Endothelial cell of umbilical vein (primary cell): ENCODE data around the gene RER1. TPM values are rescaled to one million over a fixed set of nuclear protein-coding genes. Genes with fewer than 3 reads are reported as not detected.

Experiments
- BruUV-seq: library from RNA; stranded (reverse); fragments of 400-500 nt; replicated peaks from 2 replicates; lab custom pipeline; 2021; lab: Mats Ljungman, UMichigan
- CTCF ChIA-PET: fragments of 300-600, 350-600 bp; sonication (Branson Sonifier 250); formaldehyde crosslinking; loops from one replicate; lab custom pipeline; 2021; ENCODE audit warnings: antibody characterized with exemption, inconsistent platforms; lab: Charles Lee
- POLR2A ChIA-PET: fragments of 300-600, 350-600 bp; sonication (Branson Sonifier 250); formaldehyde crosslinking; loops from one replicate; lab custom pipeline; 2021; ENCODE audit warnings: antibody characterized with exemption, inconsistent platforms; lab: Charles Lee
- DNase-seq: peaks from one replicate; pipeline ENCODE4 v3.0.0-alpha.2; 2011; ENCODE audit warnings: low read depth, low spot score
- FAIRE-seq: peaks from 2 replicates; lab custom pipeline; 2011; peaks lifted over from hg19 to GRCh38; lab: Jason Lieb, UNC
- H2AFZ ChIP-seq: 2 replicates; pipeline ENCODE4 v1.6.0; 2012; ENCODE audit warnings: low read depth, low read length, control low read depth, inconsistent platforms
- H3K27ac ChIP-seq: 2 replicates; pipeline ENCODE4 v1.5.1; 2011; ENCODE audit warnings: low read depth, mild to moderate bottlenecking, control low read depth, low read length, moderate library complexity; ENCODE audit not compliant: insufficient read depth
- H3K27me3 ChIP-seq, 2 experiments: 2 replicates each; pipeline versions ENCODE4 v1.6.0 to v1.6.1; 2011; ENCODE audit warnings: low read length in 2 of 2, mixed read lengths in 1 of 2; ENCODE audit not compliant: control insufficient read depth in 2 of 2, insufficient read depth in 2 of 2
- H3K36me3 ChIP-seq, 2 experiments: 2 replicates in 1 of 2; 3 replicates in 1 of 2; pipeline ENCODE4 v1.5.1; 2011; ENCODE audit warnings: low read length in 2 of 2, mild to moderate bottlenecking in 1 of 2, moderate library complexity in 1 of 2; ENCODE audit not compliant: control insufficient read depth in 2 of 2, insufficient read depth in 2 of 2; ENCODE audit errors: extremely low read depth in 1 of 2
- H3K4me1 ChIP-seq: 3 replicates; pipeline ENCODE4 v1.5.1; 2011; ENCODE audit warnings: mild to moderate bottlenecking, low read length; ENCODE audit not compliant: control insufficient read depth, insufficient read depth; ENCODE audit errors: extremely low read depth
- H3K4me2 ChIP-seq: 2 replicates; pipeline ENCODE4 v1.6.1; 2011; ENCODE audit warnings: low read length, control low read depth, mixed read lengths; ENCODE audit not compliant: insufficient read depth
- H3K4me3 ChIP-seq, 3 experiments: fragments of 200-600 bp in 1 of 3; sonication (generic), shearing (Covaris generic) in 1 of 3; replicated peaks in 1 of 3; 2 replicates each; pipeline ENCODE4 v1.5.1; 2011 to 2016; ENCODE audit warnings: control low read depth in 3 of 3, low read length in 3 of 3, mild to moderate bottlenecking in 2 of 3, inconsistent platforms in 1 of 3, low read depth in 1 of 3, moderate library complexity in 1 of 3; ENCODE audit not compliant: insufficient read depth in 1 of 3
- H3K79me2 ChIP-seq: 2 replicates; pipeline ENCODE4 v1.6.0; 2012; ENCODE audit warnings: low read length, inconsistent platforms; ENCODE audit not compliant: control insufficient read depth, insufficient read depth
- H3K9ac ChIP-seq: replicated peaks from 2 replicates; pipeline ENCODE3; 2011; ENCODE audit warnings: low read length, control low read depth; ENCODE audit not compliant: insufficient read depth; ENCODE audit errors: extremely low read depth
- H3K9me1 ChIP-seq: replicated peaks from 3 replicates; pipeline ENCODE4 v1.6.0; 2011; ENCODE audit warnings: mild to moderate bottlenecking, low read length; ENCODE audit not compliant: control insufficient read depth, insufficient read depth; ENCODE audit errors: extremely low read depth
- H3K9me3 ChIP-seq: replicated peaks from 2 replicates; pipeline ENCODE4 v1.5.1; 2012; ENCODE audit warnings: low read length, inconsistent platforms; ENCODE audit not compliant: control insufficient read depth, insufficient read depth
- H4K20me1 ChIP-seq: replicated peaks from 2 replicates; pipeline ENCODE3; 2011; ENCODE audit warnings: mild to moderate bottlenecking, low read length; ENCODE audit not compliant: control insufficient read depth, insufficient read depth; ENCODE audit errors: extremely low read depth
- EZH2 ChIP-seq: IDR thresholded peaks from 2 replicates; pipeline ENCODE4 v1.6.1; 2012; ENCODE audit warnings: borderline replicate concordance, low read depth, mild to moderate bottlenecking, moderate library complexity, low read length, inconsistent platforms; ENCODE audit not compliant: severe bottlenecking
- FOS ChIP-seq: IDR thresholded peaks from 2 replicates; pipeline ENCODE4 v1.6.1; 2011; ENCODE audit warnings: mild to moderate bottlenecking, low read length, moderate library complexity, borderline replicate concordance; ENCODE audit not compliant: insufficient read depth
- GATA2 ChIP-seq: IDR thresholded peaks from 2 replicates; pipeline ENCODE4 v1.7.0; 2011; ENCODE audit warnings: low read depth, mild to moderate bottlenecking, moderate library complexity, mixed read lengths, low read length; ENCODE audit not compliant: insufficient read length, insufficient read depth
- JUN ChIP-seq: IDR thresholded peaks from 2 replicates; pipeline ENCODE4 v1.6.1; 2011; ENCODE audit warnings: borderline replicate concordance, low read depth; ENCODE audit not compliant: insufficient read length, insufficient read depth
- MAX ChIP-seq: IDR thresholded peaks from 2 replicates; pipeline ENCODE4 v1.6.1; 2011; ENCODE audit not compliant: insufficient read depth, insufficient read length
- MYC ChIP-seq: IDR thresholded peaks from one replicate; pipeline ENCODE4 v1.6.1; 2011; ENCODE audit warnings: mild to moderate bottlenecking, low read depth, low read length
- POLR2A ChIP-seq: IDR thresholded peaks from 2 replicates; pipeline ENCODE4 v1.6.1; 2012; ENCODE audit warnings: low read depth, mild to moderate bottlenecking, control low read depth, low read length
- POLR2AphosphoS5 ChIP-seq: IDR thresholded peaks from 2 replicates; pipeline ENCODE4 v1.6.1; 2012; ENCODE audit warnings: low read depth, mild to moderate bottlenecking, control low read depth, low read length, moderate library complexity; ENCODE audit not compliant: insufficient read depth
- dilution Hi-C: fragments of 300-500 bp; cut with MboI; formaldehyde crosslinking; loops from one replicate; pipeline ENCODE4 v1.15.0; 2019; ENCODE audit warnings: low sequenced_read_pairs; ENCODE audit not compliant: extremely low pct_ligation_motif_present
- intact Hi-C: fragments of 100-400 bp; cut with micrococcal nuclease; formaldehyde crosslinking; loops from one replicate; pipeline ENCODE4 v1.10.0; 2022
- polyA plus RNA-seq, 4 experiments: library from polyadenylated mRNA; depleted of rRNA in 3 of 4; stranded (reverse) in 3 of 4; unstranded in 1 of 4; fragments of >200 nt; gene quantifications; 2 replicates each; pipeline versions ENCODE4 v1.2.1 to v1.2.3, GENCODE V29; 2011 to 2012; ENCODE audit warnings: missing spikeins in 1 of 4
- total RNA-seq: library from RNA; stranded (reverse); gene quantifications from 2 replicates; pipeline ENCODE4 v1.2.3, GENCODE V29; 2021
- TF ChIP-seq, protein P1 (sequence below), 2 donors: IDR thresholded peaks; 1 replicate in 1 of 2; 2 replicates in 1 of 2; pipeline ENCODE4 v1.5.1; 2011; ENCODE audit warnings: low read length in 2 of 2, mild to moderate bottlenecking in 2 of 2, moderate library complexity in 2 of 2, control low read depth in 1 of 2, inconsistent platforms in 1 of 2, low read depth in 1 of 2; ENCODE audit not compliant: insufficient read depth in 1 of 2; ENCODE audit errors: extremely low read depth in 1 of 2

RER1 gene
- total and polyA plus RNA-seq, 2 donors (not counting 3 experiments of a cell fraction or from before 2014, with no cell fraction given): 179 to 292 TPM

- Histone ChIP-seq H3K4me2 (no peak overlapping the region), H3K4me1 (no peaks in the 10 kb centered on the region), H3K9me3 (no peaks in the 10 kb centered on the region), H4K20me1 (no peaks in the 10 kb centered on the region), H3K27me3 (no peaks in the 10 kb centered on the region), H3K9ac (no peak overlapping the region), H3K27ac (no peak overlapping the region), H3K36me3 (no peaks in the 10 kb centered on the region), H2AFZ (no peak overlapping the region), H3K4me3 (no peak overlapping the region), H3K9me1 (no peaks in the 10 kb centered on the region), H3K79me2 (no peaks in the 10 kb centered on the region)
- TF ChIP-seq JUN (no peak), POLR2AphosphoS5 (no peak), EZH2 (no peak), MAX (no peak), FOS (no peak), POLR2A (no peak), GATA2 (no peak), MYC (no peak)
- TF ChIP-seq, protein P1, sequence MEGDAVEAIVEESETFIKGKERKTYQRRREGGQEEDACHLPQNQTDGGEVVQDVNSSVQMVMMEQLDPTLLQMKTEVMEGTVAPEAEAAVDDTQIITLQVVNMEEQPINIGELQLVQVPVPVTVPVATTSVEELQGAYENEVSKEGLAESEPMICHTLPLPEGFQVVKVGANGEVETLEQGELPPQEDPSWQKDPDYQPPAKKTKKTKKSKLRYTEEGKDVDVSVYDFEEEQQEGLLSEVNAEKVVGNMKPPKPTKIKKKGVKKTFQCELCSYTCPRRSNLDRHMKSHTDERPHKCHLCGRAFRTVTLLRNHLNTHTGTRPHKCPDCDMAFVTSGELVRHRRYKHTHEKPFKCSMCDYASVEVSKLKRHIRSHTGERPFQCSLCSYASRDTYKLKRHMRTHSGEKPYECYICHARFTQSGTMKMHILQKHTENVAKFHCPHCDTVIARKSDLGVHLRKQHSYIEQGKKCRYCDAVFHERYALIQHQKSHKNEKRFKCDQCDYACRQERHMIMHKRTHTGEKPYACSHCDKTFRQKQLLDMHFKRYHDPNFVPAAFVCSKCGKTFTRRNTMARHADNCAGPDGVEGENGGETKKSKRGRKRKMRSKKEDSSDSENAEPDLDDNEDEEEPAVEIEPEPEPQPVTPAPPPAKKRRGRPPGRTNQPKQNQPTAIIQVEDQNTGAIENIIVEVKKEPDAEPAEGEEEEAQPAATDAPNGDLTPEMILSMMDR (IDR thresholded peaks at IDR 0.05; ENCODE audit: extremely low read depth in 1 of 2, insufficient read depth in 1 of 2, low read depth in 1 of 2, low read length in 2 of 2): no peak
- POLR2A ChIA-PET: no interaction called here
- CTCF ChIA-PET: no interaction called here
- intact Hi-C loops (no loop called here), dilution Hi-C loops (no loop called here)
- DNase-seq (no peak), FAIRE-seq (no peak)
- BruUV-seq: no TSS peak
Measured at GRCh38 chr1:2347409-2347785, 44.2 kb upstream of the RER1 start.
